ENCODE measurements around the gene KCNQ2. TPM values are rescaled to one million over a fixed set of nuclear protein-coding genes. Genes with fewer than 3 reads are reported as not detected.

KCNQ2 gene
- total and polyA plus RNA-seq, 10 of the 15 experiments (the other 5 are each of a cell fraction or from before 2014, with no cell fraction given): 0.06 to 0.49 (median 0.26) TPM; not detected in 7

- CTCF ChIA-PET: no interaction called here
- no peak overlapping the region for H2AFZ ChIP-seq (ENCODE audit: control insufficient read depth, low read depth, low read length)
- POLR2A ChIA-PET: no interaction called here
- no peak overlapping the region for H3K4me3 ChIP-seq
- no peak overlapping the region for H3K4me2 ChIP-seq (ENCODE audit: control insufficient read depth, insufficient read depth)
- no peak for ATAC-seq
- H4K20me1 ChIP-seq (ENCODE audit: control insufficient read depth, insufficient read depth): no peaks in the 10 kb centered on the region
- H3K79me2 ChIP-seq (ENCODE audit: control insufficient read depth, insufficient read depth, low read length): no peaks in the 10 kb centered on the region
- DNase-seq (ENCODE audit: low read depth, low spot score): no peak
- no peak for FAIRE-seq
- no peaks in the 10 kb centered on the region for H3K9me3 ChIP-seq (replicated peaks; ENCODE audit: control insufficient read depth, insufficient read depth, low read length)
- H3K36me3 ChIP-seq (ENCODE audit: control insufficient read depth in 2 of 2, insufficient read depth in 2 of 2, low read length in 1 of 2): no peaks in the 10 kb centered on the region
- H3K27ac ChIP-seq (ENCODE audit: control insufficient read depth, insufficient read depth): no peak overlapping the region
- RAD21 ChIA-PET (ENCODE audit: unreplicated experiment): no interaction called here
- in situ Hi-C loops (cut with MboI) (no loop called here), intact Hi-C loops (cut with micrococcal nuclease; ENCODE audit: unreplicated experiment) (no loop called here)
- 46% methylated on average over 17 of the region's 17 CpGs for WGBS (ENCODE audit: insufficient coverage, insufficient replicate concordance, low lambda C conversion rate, missing lambda C conversion rate)
- H3K27me3 ChIP-seq (replicated peaks in 1 of 2; ENCODE audit: control insufficient read depth in 2 of 2, insufficient read depth in 2 of 2, low read length in 1 of 2): peaks cover 3 to 9% of the 10 kb centered on the region in 2 experiments; a peak in 3 of 4 replicates
- SMC1A ChIA-PET (ENCODE audit: uncharacterized antibody, unreplicated experiment): no interaction called here
- H3K9ac ChIP-seq (ENCODE audit: control insufficient read depth, insufficient read depth, low read length): no peak overlapping the region
- TF ChIP-seq SREBF2 (IDR thresholded peaks at IDR 0.05; ENCODE audit: low read length) (no peak), HSF1 (IDR thresholded peaks at IDR 0.05; ENCODE audit: low read depth, low read length) (no peak), HDAC6 (IDR thresholded peaks at IDR 0.05; ENCODE audit: unreplicated experiment) (no peak), PKNOX1 (IDR thresholded peaks at IDR 0.05) (no peak), HDGF (IDR thresholded peaks at IDR 0.05) (no peak), ZBED1 (IDR thresholded peaks at IDR 0.05; ENCODE audit: borderline replicate concordance) (no peak), NFIC (IDR thresholded peaks at IDR 0.05; ENCODE audit: low read depth, low read length) (no peak), LARP7 (IDR thresholded peaks at IDR 0.05) (no peak)
- H3K4me1 ChIP-seq (ENCODE audit: control insufficient read depth, insufficient read depth, low read length): no peaks in the 10 kb centered on the region
- no TSS peak for BruUV-seq (replicated peaks)
Measured at GRCh38 chr20:63466861-63467260, 5.6 kb downstream of the KCNQ2 start.
